ENCODE measurements around the gene SLC25A38.

DNA sequence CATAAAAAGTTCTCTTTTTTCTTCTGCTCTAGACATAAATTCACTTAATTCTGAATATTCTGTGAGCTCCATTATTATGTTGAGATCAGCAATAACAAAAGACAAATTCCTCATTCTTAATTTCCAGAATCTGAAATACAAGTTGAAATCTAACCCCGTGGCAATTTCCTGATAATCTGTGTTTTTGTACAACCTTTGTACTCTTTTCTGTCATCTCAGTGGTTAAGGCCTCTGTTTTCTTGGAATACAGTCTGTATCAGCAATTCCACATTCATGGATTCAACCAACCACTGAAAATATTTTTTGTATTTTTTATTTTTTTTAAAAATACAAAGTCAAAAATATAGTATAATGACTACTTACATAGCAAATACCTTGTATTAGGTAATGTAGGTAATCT lies 45.0 kb upstream of the SLC25A38 start:
- no peak for TF ChIP-seq CTCF (IDR thresholded peaks at IDR 0.05 in 2 of 3, conservative IDR thresholded peaks at IDR 0.05 in 1 of 3; ENCODE audit: borderline replicate concordance in 1 of 3, insufficient read depth in 1 of 3, low read depth in 2 of 3, low read length in 2 of 3)
- no peak for TF ChIP-seq POLR2A (IDR thresholded peaks at IDR 0.05; ENCODE audit: borderline replicate concordance, extremely low read depth, insufficient read depth, insufficient read length)
- no peak for TF ChIP-seq POLR2AphosphoS5 (IDR thresholded peaks at IDR 0.05; ENCODE audit: low read depth, low read length)
- TF ChIP-seq EZH2 (IDR thresholded peaks at IDR 0.05): no peak
- no peak for TF ChIP-seq MAX (IDR thresholded peaks at IDR 0.05)
- no peak for TF ChIP-seq JUND (IDR thresholded peaks at IDR 0.05)

Data from HCT116 (cell line).